GM11168 (cell line): ENCODE data around the gene DYNC2H1.
"Not testable (repeated sequence)": the region's sequence is repeated elsewhere in the genome, so short reads cannot be mapped to it uniquely, and the experiment has no call there.

Experiments used
- in situ Hi-C: fragments of 300-500 bp; cut with MboI; formaldehyde crosslinking; loops from one replicate; pipeline ENCODE4 v1.12.0; 2022; ENCODE audit warnings: low sequenced_read_pairs; ENCODE audit not compliant: unreplicated experiment

Gene DYNC2H1

DNA sequence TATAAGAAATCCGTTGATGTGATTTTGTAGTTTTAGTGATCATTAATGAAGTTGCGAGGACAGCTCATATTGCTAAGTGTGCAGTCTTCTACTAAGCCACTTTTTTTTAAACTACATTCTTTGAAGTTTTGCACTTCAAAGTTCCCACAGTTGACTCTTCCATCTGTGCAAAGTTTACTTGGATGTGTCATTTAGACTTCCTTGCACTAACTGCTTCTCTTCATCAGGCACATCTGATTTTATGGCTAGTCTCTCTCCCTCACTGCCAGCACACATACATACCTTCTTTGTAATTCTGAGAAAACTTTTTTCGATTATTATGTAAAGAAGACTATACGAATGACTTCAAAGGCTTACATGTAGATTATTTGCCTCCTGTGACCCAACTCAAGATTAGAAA lies 250.0 kb downstream of the DYNC2H1 start:
- in situ Hi-C loops = no loop called here

DNA sequence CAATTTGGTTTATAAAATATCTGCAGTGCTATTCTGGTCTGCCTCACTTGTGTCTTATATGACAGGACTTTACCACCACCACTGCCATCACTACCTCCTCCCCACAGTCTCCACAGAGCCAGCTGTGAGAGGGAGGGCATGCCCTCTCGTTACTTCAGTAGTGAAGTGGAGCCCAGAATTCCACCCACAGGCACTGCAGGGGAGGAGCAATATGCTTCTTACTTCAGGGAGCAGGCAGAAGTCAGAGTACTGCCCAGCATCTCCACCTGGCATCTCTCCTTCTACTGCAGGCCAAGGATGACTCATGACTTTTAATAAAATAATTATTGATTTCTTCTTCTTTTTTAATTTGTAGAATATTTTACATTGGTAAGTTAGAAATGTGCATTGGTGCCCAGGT lies 255.5 kb downstream of the DYNC2H1 start:
- in situ Hi-C loops = no loop called here

DNA sequence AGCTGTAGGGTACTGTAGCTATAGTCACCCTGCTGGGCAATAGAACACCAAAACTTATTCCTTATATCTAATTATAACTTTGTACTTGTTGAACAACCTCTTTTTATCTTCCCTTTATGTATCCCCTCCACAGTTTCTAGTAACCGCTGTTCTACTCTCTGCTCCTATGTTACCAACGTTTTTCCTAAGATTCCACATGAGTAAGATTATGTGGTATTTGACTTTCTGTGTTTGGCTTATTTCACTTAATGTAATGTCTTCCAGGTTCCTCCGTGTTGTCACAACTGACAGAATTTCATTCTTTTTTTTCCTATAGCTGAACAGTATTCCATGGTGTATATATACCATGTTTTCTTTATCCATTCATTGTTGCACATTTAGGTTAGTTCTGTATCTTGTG lies 258.4 kb downstream of the DYNC2H1 start:
- in situ Hi-C loops = no loop called here

DNA sequence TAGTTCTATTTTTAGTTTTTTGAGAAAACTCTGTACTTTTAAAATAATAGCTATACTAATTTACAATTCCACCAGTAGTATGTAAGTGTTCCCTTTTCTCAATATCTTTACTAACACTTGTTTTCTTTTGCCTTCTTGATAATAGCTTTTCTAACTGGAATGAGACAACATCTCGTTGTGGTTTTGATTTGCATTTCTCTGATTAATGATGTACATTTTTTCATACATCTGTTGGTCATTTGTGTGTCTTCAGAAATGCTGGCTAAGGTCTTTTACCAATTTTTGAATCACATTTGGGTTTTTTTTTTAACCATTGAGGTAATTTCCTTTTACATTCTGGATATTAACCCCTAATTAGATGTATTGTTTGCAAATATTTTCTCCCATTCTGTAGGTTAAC lies 258.9 kb downstream of the DYNC2H1 start:
- in situ Hi-C loops = no loop called here

DNA sequence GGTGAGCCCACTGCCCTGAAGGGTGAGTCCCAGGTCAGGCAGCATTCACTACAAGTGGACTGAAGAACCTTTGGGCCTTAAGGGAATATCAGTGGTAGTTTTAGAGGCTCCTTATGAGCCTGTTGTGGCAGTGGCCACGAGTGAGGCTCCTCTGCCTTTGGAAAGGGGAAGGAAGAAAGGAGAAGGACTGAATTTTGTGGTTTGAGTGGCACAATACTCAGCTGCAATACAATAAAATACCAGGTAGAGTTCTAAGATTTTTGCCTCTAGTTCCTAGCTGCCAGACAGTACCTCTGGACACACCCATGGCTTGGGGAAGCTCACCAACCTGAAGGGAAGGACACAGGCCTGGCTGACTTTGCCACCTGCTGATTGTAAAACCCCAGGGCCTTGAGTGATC lies 260.9 kb downstream of the DYNC2H1 start:
- in situ Hi-C loops = no loop called here

DNA sequence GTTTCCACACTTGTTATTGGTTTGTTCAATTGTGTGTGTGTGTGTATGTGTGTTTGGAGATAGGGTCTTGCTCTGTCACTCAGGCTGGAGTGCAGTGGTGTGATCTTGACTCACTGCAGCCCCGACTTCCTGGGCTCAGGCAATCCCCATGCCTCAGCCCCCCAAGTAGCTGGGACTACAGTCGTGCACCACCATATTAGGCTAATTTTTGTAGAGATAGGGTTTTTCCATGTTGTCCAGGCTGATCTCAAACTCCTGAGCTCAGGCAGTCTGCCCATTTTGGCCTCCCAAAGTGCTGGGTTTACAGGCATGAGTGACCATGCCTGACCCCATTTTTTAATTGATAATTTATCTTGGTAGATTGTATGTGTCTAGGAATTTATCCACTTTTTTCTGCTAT lies 263.7 kb downstream of the DYNC2H1 start:
- in situ Hi-C loops = no loop called here

DNA sequence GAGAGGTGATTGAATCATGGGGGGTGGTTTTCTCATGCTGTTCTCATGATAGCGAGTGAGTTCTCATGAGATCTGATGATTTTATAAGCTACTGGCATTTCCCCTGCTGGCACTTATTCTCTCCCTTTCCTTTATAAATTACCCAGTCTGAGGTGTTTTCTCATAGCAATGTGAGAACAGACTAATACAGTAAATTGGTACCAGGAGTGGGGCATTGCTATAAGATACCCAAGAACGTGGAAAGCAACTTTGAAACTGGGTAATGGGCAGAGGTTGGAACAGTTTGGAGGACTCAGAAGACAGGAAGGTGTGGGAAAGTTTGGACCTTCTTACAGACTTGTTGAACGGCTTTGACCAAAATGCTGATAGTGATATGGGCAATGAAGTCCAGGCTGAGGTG lies 265.0 kb downstream of the DYNC2H1 start:
- in situ Hi-C loops = not testable (repeated sequence)

DNA sequence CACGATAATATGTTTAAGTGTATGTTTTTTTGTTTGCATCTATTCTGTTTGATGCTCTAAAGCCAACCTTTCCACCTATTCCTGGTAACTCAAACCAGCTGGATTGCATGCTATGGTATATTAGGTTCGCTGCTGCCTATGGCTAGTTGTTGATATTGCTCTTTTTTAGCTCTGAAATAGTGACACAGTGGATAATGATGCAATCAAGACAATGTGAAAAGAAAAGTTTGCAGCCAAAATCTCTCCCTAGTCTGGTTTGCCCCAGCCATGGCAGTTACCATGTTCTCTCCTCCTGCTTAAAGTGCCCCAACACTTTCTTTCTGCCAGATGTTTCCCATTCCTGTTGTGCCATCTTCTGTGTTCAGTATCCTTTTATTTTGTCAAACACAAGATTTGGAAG lies 269.7 kb downstream of the DYNC2H1 start:
- in situ Hi-C loops = no loop called here

DNA sequence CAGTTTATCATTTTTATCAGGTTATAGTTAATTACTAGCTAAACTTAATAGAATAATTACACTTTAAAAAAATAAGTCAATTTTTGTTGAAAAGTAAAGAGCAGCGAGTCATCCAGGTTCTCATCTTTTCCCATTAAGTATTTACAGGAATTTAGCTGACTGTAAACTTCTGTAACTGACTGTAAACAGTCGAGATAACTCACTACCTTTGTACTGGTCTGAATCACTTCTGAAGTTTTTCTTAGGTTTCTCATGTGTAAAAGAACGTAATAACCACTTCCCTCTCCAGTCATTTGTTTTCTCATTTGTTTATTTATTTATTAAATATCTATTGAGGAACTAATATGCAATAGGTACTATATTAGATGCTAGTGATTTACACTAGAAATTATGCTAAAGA lies 270.8 kb downstream of the DYNC2H1 start:
- in situ Hi-C loops = no loop called here

DNA sequence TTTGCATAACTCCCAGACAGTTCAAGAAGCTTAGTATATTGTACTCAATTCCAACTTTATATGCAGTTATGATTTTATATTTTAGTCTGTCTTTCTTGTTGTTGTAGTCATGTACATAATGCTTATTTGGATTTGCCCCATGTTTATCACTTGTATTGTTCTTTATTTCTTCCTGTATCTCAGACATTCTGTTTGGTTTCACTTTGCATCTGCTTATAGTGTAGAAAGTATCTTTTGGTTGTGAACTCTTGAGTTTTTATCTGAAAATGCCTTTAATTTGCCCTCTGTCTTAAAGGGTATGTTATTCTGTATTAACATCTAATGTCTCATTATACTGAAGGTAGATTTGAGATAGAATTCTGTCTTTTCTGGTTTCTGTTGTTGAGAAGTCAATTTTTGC lies 275.4 kb downstream of the DYNC2H1 start:
- in situ Hi-C loops = no loop called here

DNA sequence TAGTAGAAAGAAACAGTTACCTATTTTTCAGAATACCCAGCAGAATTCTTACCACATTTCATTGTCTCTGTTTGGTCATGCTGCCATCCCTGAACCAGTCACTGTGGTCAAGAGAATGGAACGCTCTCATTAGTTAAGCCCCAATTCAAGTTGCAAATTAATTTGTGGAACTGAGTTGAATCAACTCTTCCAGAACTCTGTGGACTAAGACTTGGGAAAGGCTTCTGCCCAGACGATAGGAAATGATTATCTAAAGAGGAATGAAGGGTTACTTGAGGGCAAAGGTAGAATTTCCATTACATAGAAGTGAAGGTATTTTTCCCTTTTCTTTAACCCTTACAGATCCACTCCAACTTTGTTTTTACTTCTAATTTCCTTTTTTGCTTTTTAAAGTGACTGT lies 286.4 kb downstream of the DYNC2H1 start:
- in situ Hi-C loops = no loop called here

DNA sequence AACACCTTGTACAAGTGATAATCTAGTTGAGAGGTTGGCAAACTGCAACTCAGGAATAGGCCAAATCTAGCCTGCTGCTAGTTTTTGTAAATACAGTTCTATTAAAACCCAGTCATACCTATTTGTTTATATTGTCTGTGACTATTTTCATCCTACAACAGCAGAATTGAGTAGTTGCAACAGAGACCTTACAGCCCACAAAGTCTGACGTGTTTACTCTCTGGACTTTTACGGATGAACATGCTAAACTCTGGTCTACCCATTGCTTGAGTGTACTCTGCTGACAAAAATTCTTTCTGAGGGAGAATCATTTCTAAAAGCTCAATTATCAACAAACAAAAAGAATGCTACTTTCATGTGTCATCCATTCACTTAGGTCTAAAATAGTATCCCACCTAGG lies 287.0 kb downstream of the DYNC2H1 start:
- in situ Hi-C loops = no loop called here

DNA sequence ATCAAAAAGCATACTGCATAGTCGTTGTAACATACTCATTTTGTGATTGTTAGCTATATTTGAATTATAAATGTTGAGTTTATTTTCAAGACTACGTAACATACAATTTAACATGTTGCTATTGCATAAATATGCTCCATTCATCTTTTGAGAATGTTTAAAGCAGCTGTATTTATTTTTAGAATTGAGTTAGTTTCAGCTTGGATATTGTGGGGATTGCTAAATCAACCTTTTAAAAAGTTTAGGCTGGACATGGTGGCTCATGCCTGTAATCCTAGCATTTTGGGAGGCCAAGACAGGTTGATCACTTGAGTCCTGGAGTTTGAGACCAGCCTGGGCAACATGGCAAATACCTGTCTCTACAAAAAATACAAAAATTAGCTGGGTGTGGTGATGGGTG lies 288.1 kb downstream of the DYNC2H1 start:
- in situ Hi-C loops = no loop called here

DNA sequence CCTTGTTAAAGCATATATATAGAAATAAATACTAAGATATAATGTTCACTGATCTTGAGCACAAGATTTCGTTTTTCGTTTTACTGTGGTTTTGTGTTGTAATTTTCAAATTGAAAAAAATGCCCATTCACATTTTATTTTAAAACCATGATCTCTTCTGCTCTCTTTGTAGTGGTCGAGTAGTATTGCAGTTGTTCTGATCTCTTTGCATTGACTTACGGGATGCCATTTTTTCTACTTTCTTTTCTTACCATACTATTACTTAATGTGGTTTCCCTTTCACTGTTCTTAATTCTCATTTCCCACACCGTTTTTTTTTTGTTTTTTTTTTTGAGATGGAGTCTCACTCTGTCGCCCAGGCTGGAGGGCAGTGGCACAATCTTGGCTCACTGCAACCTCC lies 289.6 kb downstream of the DYNC2H1 start:
- in situ Hi-C loops = no loop called here

DNA sequence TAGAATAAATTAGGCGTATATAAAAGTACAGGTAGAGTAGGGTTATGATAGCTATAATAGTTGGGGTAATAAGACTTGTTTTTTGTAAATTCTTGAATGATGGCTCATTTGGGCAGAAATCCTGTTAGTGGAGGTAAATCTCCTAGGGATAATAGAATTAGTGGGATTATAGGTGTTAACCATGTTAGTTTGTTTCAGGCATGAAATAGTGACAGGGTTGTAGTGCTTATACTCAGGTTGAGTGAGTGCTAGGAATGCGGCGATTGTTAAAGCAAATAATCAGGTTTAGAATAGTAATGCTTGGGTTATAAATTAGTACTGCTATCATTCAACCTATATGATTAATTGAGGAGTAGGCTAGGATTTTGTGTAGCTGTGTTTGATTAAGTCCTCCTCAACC lies 297.1 kb downstream of the DYNC2H1 start:
- in situ Hi-C loops = no loop called here

DNA sequence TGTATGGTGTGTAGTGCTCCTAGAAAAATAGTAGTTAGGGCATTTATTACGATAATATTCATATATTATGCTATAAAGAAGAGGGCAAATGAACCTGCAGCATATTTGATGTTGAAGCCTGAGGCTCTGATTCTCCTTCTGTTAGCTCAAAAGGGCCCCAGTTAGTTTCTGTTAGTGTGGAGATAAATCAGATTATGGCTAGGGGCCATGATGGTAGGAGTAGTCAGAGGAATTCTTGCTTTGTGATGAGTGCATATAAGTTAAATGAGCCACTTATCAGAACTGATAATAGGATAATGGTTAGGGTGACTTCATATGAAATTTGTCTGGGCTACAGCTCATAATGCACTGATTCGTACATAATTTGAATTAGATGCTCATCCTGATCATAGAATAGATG lies 298.4 kb downstream of the DYNC2H1 start:
- in situ Hi-C loops = no loop called here

DNA sequence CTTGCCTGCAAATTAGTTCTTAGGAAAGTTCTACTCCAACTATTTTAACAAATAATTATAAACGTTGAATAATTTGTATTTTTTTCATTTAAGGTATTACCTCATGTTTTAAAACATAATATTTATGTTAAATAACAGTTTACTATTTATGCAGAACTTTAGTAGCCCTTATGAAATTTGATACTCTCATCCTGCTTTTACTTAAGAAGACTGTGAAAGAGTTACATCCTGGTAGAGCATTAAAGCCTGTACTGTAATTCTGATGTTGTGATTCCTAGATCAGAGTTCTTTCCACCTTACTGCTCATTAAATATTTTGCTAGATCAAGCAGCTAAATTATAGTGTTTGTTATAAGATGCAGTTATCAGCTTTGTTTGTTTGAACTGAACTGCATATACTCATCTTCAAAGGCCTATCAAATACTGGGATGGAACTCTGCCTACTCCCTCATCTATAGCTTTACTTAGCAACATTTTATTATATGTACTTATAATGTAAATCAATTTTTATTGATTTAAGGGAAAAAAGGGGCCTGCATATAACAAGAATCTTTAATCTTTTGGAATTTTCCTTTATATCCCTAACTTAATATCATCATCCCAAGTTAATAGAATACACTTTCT lies 304.2 kb downstream of the DYNC2H1 start:
- in situ Hi-C loops = no loop called here

DNA sequence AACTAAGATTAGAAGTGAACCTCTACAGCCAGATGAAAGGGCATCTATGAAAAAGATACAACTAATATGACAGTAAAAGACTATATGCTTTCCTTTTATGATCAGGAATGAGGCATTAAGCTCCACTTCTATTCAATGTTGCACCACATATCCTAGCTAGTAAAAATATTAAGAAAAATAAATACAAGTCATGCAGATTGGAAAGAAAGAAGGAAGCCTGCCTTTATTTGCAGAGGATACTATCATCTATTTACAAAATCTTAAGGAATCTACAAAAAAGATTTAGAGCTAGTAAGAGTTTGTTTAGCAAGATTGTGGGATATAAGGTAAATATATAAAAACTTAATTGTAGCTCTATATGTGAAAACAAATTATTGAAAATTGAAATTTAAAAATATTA lies 308.8 kb downstream of the DYNC2H1 start:
- in situ Hi-C loops = no loop called here

DNA sequence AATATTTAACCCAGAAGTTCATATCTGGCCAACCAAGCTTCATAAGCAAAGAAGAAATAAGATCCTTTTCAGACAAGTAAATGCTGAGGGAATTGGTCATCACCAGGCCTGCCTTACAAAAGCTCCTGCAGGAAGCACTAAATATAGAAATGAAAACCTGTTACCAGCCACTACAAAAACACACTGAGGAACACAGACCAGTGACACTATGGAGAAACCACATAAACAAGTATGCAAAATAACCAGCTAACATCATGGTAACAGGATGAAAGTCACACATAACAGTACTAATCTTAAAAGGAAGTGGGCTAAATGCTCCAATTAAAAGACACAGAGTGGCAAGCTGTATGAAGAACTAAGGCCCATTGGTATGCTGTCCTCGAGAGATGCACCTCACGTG lies 311.4 kb downstream of the DYNC2H1 start:
- in situ Hi-C loops = no loop called here

DNA sequence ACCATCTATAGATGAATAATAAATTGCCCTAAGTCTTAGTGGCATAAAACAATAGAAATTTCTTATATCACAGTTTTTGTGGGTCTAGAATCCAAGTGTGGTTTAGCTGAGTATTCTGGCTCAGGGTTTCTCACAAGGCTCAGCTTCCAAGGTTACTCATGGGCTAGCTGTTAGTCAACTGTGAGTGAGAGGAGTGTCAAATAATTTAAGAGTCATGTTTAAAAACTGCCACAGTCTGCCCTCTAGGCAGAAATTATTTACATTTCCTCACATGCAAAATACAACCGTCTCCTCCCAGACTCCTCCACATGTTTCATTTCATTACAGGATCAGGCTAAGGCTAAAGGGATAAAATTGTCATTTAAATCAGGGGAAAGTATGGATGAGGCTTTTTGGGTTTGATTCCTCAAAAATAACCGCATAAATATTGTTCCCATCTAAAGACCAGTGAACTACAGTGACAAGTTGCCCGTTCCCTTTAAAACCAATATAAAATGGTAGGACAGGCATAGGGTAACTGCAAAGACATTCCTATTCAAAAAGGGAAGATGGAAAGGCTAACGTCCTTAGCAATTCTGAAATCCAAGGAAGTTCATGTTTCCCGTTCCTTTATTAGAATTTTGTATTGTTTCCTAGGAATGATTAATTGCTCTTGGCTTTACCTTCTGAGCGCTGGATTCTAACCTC lies 324.3 kb downstream of the DYNC2H1 start:
- in situ Hi-C loops = no loop called here

DNA sequence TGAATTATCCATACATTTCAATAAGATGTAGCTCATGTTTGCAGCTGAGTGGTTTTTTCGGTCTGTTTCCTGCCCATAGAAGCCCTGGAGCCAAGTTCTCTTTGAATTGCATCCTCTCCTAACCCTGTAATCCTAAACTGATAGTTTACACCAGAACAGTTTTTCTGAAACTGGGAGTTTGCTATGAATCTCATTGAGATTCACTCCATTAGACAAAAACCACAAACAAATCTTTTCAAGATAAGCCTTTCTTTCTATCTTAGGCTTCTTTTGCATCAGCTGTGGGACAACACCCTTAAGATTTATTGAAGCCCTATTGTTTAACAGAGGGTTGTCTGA lies 324.8 kb downstream of the DYNC2H1 start:
- in situ Hi-C loops = no loop called here

DNA sequence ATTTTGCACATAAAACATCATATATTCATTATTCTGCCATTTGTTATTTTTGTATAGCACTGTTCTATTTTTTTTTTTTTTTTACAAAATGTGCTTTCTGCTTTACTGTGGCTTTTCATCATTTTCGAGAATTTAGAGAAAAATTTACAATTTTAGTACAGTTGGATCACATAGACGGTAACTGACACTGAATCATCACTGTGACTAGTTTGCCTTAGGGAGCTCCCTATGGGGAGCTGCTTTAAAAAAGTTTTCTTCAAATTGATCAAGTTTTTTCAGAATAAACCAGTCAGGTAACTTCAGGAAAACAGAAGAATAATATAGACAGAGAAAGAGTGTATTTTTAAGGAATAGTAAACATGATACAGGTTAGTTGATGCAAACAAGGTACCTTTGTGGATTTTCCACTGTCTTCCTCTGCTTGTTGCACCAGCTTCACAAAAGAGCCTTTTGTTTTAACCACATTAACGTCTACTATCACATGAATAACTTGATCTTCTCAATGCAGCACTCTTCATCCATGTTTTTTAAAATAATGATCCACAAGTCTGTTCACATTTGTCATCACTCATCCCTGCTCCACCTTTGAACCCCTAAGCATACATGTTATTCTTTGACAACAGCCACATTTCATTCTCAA lies 327.0 kb downstream of the DYNC2H1 start:
- in situ Hi-C loops = no loop called here
